Activated CD4-positive, CD25-positive, alpha-beta regulatory T cell treated with anti-CD3 and anti-CD28 coated beads, Interleukin-2, amount 50 U/mL, for 24 hours (primary cell): ENCODE measurements around the gene ZNF582.

ENCODE experiments used
- ATAC-seq, 2 donors: fragments of 150-1000 bp; cut with Tn5 transposase; one replicate each; pipeline ENCODE4 v1.10.0; 2021; ENCODE audit warnings: mild to moderate bottlenecking in 1 of 2, moderate library complexity in 1 of 2

The ZNF582 gene

DNA sequence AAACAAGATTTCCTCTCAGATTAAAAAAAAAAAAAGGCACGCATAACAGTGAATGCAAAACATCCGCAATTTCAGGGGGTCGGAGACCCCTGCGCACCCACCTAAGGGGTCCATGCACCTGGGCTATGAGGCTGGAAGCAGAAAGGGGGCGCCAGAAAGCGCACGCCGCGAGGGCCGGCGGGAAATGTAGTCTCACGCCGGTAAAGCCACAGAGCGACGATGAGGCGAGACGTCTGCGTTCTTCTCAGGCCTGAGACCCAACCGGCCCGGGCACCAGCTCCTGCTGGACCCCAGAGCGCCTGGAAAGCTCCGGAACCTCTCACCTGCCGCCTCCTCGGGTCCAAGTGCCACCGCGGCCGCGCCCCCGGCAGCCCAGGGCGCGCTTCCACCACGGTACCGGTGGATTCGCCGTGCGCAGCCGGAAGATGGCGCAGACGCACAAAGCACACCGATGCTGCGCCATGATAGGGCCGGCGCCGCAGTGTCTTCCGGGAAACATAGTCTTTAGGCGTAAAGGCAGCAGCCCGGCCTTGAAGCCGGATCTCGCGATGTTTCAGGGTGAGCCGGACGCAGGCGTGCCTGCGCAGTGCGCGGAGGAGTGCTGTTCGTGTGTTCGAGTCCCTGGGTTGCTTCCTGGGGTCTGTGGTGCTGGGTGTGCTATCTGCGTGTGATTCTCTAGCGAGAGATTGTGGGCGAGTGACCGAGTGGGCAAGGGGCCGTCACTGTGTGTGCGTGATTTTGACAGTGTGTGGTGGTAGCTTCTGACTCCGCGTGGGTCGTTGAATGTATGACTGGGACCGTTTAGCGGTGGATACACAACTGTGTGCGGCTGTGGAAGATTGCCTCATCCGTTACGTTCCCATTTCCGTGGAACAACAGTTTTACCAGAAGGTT, at the start of gene ZNF582:
ZNF582 (minus strand) TSS at position 416 of the 894 bp plus-strand sequence. CDS start 1,782 bp downstream, outside the sequence.
- ATAC-seq = peak; percentile 98

DNA sequence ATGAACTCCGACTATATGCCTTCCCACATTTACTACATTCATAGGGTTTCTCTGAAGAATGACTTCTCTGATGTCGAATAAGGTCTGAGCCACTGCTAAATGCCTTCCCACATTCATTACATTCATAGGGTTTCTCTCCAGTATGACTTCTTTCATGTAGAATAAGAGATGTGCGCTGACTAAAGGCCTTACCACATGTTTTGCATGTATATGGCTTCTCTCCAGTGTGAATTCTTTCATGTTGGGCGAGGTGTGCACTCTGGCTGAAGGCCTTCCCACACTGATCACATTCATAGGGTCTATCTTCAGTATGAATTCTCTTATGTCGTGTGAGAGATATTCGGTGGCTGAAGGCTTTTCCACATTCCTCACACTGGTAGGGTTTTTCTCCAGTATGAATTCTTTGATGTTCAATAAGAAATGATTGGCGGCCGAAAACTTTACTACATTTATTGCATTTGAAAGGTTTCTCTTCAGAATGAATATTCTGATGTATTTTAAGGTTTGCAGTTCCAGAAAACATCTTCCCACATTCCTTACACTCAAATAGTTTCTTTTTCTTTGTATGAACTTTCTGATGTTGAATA, 48.0 kb upstream of the ZNF582 start:
- ATAC-seq = no peak

DNA sequence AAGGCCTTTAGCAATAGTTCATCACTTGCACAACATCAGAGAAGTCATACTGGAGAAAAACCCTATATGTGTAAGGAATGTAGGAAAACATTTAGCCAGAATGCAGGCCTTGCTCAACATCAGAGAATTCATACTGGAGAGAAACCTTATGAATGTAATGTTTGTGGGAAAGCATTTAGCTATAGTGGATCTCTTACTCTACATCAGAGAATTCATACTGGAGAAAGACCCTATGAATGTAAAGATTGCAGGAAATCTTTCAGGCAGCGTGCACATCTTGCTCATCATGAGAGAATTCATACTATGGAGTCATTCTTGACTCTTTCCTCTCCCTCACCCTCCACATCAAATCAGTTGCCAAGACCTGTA, 30.6 kb upstream of the ZNF582 start:
- ATAC-seq = no peak

DNA sequence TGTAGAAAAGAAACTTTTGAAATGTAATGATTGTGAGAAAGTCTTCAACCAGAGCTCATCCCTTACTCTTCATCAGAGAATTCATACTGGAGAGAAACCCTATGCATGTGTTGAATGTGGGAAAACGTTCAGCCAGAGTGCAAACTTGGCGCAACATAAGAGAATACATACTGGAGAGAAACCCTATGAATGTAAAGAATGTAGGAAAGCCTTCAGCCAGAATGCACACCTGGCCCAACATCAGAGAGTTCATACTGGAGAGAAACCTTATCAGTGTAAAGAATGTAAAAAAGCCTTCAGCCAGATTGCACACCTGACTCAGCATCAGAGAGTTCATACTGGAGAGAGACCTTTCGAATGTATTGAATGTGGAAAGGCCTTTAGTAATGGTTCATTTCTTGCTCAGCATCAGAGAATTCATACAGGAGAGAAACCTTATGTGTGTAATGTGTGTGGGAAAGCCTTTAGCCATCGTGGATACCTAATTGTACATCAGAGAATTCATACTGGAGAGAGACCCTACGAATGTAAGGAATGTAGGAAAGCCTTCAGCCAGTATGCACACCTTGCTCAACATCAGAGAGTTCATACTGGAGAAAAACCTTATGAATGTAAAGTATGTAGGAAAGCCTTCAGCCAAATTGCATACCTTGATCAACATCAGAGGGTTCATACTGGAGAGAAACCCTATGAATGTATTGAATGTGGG, 30.1 kb upstream of the ZNF582 start:
- no peak for ATAC-seq

DNA sequence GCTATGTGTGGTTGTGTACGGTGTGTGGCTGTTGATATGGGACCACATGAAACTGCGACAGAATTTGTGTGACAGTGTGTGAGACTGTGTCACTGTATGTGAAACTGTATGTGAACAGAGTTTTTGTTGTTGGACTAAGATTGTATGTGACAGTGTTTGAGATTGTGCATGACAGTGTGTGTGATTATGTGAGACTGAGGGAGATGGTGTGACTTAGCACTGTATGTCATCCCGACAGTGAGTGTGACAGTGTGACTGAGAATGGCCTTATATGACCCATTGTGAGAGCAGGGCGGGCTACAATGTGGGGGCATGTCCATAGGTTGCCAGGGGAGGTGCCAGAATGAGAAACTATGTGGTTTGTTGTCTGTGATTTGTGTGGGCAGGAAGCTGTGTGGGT, 11.7 kb upstream of the ZNF582 start:
- no peak for ATAC-seq

DNA sequence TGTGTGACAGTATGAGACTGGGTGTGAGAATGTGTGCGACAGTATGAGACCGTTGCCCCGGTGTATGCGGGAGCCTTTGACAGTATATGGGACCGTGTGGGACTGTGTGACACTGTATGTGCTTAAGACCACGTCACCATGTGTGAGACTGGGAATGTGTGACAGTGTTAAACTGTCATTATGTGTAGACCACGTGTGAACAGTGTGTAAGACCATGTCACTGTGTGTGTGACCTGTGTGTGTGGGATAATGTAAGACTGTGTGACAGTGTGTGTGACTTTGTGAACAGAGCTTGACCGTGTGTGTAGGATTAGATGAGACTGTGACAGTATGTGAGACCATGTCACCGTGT, 11.3 kb upstream of the ZNF582 start:
- peak in 1 of 2 donors; percentile 4 for ATAC-seq

DNA sequence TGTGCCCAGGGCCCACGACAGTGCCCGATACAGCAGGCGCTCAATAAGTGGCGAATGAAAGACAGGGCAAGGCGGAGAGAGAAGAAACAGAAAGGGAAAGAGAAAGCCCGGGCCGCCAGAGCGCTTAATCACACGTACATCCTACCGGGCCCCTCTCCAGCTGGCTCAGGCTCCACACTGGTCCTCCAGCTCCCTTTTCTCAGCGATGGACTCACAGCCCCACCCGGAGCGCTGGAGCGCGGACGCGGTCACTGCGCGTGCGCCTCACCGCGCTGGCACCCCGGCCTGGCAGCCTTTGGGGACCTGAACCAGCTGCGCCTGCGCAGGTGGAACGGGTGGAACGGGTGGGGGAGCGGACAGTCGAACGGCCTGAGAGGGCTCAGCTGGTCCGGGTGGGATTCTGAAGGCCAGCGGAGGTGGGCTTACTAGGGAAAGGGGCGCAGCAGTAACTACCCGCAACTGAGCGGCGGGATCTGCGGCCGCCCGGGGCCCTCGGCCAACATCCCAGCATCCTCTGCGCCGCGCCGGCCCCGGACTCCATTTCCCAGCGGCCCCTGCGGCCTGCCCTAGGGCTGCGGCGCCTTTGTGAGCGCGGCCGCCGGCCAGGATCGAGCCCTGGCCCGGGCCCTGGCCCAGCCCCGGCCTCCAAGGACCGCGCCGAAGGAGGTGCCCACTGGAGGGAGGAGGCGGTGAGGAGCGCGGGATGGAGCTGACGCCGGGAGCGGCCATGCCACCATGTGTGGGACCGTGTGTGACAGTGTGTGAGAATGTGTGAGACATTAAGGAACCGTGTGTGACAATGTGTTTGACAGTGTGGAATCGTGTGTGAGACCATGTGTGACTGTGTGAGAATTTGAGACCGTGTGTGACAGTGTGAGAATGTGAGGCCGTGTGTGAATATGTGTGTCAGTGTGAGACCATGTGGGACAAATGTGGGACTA, 10.7 kb upstream of the ZNF582 start, which contains the start of gene ZNF583:
ZNF583 (plus strand) TSS at position 569 of the 941 bp plus-strand sequence. CDS start 2,783 bp downstream, outside the sequence.
- ATAC-seq = peak; percentile 81 to 87

DNA sequence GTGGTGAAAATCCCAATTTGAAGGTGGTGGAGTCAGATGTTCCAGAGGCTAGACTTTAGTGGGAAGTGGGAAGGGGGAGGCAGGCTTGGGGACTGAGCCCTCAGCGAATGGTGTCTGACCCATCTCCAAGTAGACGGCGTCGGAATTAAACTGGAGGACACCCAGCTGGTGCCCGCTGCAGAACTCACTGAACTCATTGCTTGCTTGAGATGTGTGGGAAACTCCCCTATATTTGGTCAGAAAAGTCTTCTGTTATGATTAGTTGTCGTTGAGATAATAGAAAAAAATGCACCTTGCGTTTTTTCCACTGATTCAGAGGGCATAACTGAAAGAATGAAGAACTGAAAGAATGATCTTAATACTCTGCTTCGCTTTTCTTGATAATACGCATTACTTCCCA, 9.9 kb upstream of the ZNF582 start:
- peak; percentile 29 to 41 for ATAC-seq

DNA sequence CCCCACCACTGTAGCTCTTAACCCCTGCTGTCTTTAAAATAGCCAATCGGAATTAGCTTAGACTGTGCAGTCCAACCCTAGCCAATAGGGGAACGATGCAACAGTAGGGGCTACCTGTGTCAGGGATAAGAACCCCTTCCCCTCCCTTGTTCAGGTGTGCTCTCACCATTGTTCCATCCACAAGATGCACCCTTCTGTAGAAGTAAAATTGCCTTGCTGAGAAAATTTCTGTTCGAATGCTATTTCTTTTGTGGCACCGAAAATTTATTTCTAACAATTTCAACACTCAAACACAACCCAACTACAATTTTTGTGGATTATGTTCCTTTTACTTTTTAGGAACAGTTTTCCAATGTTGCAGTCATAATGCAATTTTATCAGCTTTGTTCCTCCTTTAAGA, 7.2 kb upstream of the ZNF582 start:
- no peak for ATAC-seq

DNA sequence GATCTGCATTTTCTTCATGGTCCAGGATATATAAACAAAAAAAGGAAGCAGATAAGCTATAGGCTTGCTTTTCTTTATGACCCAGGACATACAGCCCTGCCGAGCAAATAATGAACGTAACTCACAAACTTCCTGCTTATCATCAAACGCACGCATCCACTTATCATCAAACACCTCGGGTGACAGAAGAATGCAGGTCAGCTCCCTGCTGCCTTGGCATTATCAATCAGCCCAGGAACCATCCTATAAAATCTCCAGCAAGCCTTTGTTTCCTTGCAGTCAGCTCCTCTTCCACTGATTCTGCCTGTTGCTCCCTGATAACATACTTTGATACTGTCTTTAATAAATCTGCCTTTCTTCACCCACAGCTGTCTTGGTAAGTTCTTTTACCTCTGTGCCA, 5.5 kb upstream of the ZNF582 start:
- ATAC-seq = no peak

DNA sequence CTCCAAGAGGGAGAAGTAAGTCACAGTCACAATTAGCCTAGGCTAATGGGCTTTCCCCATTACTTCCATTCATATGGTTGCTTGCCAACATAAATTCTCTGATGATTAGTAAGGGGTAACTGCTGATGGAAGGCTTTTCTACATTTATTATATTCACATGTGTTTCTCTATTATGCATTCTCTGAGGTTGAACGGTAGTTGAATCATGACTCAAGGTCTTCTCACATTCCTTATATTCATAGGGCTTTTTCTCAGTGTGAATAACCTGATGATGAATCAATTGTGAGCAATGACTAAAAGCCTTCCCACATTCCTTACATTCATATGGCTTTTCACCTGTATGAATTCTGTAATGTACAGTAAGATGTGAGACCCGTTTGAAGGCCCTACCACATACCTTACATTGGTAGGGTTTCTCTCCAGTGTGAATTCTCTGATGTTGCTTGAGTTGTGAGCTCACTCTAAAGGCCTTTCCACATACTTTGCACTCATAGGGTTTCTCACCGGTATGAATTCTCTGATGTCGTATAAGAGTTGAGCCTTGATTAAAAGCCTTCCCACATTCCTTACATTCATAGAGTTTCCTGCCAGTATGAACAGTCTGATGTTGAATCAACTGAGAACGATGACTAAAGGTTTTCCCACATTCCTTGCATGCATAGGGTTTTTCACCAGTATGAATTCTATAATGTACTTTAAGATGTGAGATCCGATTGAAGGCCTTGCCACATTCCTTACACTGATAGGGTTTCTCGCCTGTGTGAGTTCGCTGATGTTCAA, 9.3 kb downstream of the ZNF582 start:
- ATAC-seq = no peak

DNA sequence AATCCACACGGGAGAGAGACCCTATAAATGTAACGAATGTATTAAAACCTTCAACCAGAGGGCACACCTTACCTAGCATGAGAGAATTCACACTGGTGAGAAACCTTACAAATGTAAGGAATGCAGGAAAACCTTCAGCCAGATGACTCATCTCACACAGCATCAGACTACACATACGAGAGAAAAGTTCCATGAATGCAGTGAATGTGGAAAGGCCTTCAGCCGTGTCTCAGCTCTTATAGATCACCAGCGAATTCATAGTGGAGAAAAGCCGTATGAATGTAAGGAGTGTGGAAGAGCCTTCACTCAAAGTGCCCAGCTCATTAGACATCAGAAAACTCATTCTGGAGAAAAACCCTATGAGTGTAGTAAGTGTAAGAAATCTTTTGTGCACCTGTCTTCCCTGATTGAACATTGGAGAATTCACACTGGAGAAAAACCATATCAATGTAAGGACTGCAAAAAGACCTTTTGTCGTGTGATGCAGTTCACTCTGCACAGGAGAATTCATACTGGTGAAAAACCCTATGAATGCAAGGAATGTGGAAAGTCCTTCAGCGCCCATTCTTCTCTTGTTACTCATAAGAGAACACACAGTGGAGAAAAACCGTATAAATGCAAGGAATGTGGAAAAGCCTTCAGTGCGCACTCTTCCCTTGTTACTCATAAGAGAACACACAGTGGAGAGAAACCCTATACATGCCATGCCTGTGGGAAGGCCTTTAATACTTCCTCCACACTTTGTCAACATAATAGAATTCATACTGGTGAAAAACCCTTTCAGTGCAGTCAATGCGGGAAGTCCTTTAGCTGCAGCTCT, 16.0 kb downstream of the ZNF582 start:
- no peak for ATAC-seq

DNA sequence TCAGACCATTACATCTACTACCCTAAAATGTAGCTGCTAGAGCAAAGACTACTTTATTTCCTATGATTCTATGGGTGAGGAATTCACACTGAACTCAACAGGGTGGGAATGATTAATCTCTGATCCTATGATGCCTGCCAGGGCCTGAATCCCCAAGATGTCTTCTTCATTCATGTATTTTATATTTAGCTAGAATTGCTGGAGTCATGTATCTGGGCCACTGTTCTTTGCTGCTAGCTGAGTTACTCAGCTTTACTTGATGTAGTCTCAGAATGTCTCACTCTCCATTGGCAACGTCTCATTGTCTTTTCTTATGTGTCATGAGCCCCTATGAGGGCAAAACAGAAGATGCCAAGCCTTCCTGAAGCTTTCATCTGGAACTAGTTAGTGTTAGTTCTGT, 21.1 kb downstream of the ZNF582 start:
- no peak for ATAC-seq

DNA sequence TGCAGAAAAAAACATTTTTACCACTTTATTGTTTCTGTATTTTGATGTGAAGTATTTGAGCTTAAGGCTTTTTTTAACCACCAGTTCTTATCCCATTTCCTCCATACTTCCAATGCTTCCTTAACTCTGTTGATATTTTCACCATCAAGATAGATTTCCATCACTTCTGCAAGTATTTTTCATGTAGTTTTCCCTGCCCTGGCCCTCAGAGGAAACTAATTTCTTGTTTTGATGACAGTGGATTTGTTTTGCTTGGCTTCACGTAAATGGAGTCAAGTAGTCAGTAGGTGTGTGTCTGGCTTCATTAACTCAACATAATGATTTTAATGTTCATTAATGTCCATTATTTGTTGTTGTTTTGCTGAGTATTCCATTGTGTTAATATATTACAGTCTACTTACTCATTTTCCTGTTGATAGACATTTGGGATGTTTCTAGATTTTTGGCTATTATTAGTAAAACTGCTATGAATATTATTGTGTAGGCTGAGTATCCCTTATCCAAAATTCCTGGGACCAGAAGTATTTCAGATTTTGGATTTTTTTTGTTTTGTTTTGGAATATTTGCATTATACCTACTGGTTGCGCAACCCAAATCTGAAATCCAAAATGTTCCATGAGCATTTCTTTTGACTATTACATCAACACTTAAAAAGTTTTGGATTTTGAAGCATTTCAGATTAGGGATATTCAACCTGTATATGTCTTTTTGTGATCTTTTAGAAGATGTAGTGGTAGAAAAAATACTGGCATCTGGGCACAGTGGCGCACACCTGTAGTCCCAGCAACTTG, 23.3 kb downstream of the ZNF582 start:
- no peak for ATAC-seq

DNA sequence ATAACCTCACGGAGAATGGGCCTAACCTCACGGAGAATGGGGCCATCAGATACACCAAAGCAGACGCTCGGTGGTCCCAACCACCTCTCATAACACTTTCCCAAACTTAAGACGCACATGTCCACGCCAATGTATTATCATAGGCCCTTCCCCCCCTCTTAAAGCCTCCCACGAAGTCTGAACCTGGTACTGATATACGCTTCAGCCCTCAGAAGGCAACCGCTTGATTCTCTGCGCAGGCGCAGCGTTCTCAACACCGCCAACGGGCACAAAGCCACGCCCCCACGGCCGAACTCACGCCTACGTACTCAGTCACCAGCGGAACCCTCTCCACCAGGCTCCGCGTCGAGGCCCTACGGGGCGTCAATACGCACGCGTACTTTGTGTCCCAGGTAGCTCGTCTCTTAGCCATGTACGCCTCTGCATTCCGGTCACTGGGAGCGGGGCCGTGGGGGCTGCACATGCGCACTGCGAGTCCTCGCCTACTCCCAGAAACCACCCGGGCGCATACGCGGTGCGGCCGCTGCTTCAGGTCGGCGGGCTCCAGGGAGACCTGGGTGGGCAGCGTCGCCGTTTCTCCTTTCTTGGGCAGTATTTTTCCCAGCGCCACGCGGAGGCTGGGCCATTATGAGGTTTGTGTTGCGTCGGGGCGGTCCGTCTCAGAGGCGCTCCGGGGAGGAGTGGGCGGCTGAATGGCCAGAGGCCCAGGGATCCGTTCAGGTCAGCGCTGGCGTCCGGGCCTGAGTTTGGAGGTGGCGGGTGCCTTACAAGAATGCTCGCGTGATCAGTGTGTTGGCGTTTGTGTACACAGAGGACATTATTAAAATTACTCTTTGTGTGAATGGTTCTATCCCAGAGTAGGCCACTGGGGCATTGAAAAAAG, 25.3 kb downstream of the ZNF582 start:
- peak; percentile 97 to 99 for ATAC-seq

DNA sequence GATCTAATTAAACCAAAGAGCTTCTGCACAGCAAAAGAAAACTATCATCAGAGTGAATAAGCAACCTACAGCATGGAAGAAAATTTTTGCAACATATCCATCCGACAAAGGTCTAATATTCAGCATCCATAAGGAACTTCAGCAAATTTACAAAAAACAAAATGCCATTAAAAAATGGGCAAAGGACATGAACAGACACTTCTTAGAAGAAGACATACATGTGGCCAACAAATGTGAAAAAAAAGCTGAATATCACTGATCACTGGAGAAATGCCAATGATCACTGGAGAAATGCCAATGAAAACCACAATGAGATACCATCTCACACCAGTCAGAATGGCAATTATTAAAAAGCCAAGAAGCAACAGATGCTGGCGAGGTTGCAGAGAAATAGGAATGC, 32.5 kb downstream of the ZNF582 start:
- no peak for ATAC-seq

DNA sequence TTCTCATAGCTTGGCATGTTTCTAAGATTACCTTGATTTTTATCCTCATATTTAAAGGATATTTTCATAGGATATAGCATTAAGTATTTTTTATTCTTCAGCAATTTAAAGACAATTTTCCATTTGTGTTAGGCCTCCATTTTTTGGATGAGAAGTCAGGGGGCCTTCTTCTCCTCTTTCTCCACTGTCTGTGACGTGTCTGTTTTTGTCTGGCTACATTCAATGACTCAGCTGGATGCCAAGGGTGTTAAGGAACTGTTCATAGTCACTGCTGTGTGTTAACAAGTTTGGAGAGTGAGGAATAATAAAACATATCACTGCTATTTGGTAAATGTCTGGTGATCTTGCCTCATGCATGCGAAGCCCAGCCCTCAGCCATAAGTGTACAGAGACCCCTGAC, 36.4 kb downstream of the ZNF582 start:
- no peak for ATAC-seq

DNA sequence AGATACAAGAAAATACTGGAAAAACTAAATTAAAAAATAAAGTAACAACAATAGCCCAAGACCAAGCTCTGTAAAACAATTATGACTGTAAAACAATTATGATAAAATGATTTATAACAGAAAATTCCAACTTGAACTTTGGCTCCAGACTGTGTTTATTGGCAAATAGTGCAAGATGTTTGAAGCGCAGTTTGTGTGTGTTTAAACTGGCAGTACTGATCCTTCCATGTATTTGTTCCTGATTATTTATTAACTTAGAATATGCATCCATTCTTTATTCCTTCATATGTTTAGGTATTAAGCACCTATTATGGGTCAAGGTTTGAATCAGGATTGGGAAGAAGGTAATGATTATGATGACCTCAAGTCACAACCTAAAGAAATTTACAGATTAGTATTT, 37.8 kb downstream of the ZNF582 start:
- no peak for ATAC-seq

DNA sequence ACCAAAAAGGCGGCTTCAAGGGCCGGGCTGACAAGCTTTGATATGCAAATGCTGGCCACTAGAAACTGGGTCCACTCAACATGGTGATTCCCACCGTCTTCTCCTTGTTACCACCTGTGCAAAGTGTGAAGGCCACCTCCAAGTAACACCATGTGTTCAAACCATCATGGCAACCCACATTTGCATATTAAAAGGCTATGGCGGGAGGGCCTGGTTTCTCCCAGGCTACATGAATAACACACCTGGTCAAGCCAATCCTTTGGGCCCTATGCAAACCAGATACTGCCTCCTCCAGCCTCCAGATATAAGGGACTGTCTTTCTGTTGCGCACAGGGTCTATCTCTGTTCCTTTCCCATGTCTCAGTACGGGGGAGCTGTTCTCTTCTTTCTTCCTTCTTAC, 42.1 kb downstream of the ZNF582 start:
- ATAC-seq = no peak
